Peyer's patch (tissue), 4 donors: ENCODE data around the gene CTXN3.

ENCODE experiments used
- CTCF ChIP-seq, 6 experiments: fragments of 450-650 bp in 4 of 6; fragments of 200-600 bp in 2 of 6; sonication (generic) in 1 of 6; IDR thresholded peaks; one replicate each; pipeline ENCODE4 v1.5.1; 2017 to 2019; ENCODE audit warnings: antibody characterized with exemption in 6 of 6, mild to moderate bottlenecking in 3 of 6, moderate library complexity in 1 of 6
- POLR2A ChIP-seq, 2 donors: fragments of 450-650 bp; IDR thresholded peaks; one replicate each; pipeline ENCODE4 v1.5.1; 2017; ENCODE audit warnings: antibody characterized with exemption in 2 of 2, mild to moderate bottlenecking in 2 of 2, moderate library complexity in 2 of 2

GRCh38 chr5:127650022-127650421 is 1.1 kb downstream of the CTXN3 start:
- TF ChIP-seq CTCF (IDR thresholded peaks at IDR 0.05) (no peak), POLR2A (IDR thresholded peaks at IDR 0.05) (no peak)
